Dendritic cell treated with granulocyte-macrophage colony-stimulating factor and Interleukin-4, amounts not matched to agents 40 ng/mL and 50 ng/mL, for 4 days (primary cell): Measurements from ENCODE around the gene MN1.

Experiments used
- H3K27ac Mint-ChIP-seq: one replicate; pipeline ENCODE4 v1.8.0; 2022; ENCODE audit warnings: mild to moderate bottlenecking, mixed read lengths
- H3K27me3 Mint-ChIP-seq: one replicate; pipeline ENCODE4 v1.8.0; 2022; ENCODE audit warnings: mild to moderate bottlenecking, mixed read lengths
- H3K36me3 Mint-ChIP-seq: one replicate; pipeline ENCODE4 v1.8.0; 2022; ENCODE audit warnings: low read depth, mixed read lengths
- H3K4me1 Mint-ChIP-seq: one replicate; pipeline ENCODE4 v1.8.0; 2022; ENCODE audit warnings: low read depth, mixed read lengths
- H3K4me3 Mint-ChIP-seq: one replicate; pipeline ENCODE4 v1.8.0; 2022; ENCODE audit warnings: mild to moderate bottlenecking, moderate library complexity, mixed read lengths
- H3K9me3 Mint-ChIP-seq: one replicate; pipeline ENCODE4 v1.8.0; 2022; ENCODE audit warnings: mixed read lengths
- intact Hi-C: fragments of 100-400 bp; cut with micrococcal nuclease; formaldehyde crosslinking; loops from one replicate; pipeline ENCODE4 v1.15.0; 2022

MN1 gene

GRCh38 chr22:27799827-27800249, 1.7 kb downstream of the MN1 start:
- intact Hi-C loops, result loop anchor here (10.0 kb wide), 1 partner anchor 965 kb away; no protein-coding TSS in a partner anchor
- no peak overlapping the region for H3K4me3 Mint-ChIP-seq
- H3K36me3 Mint-ChIP-seq, result peaks cover 6% of the 10 kb centered on the region
- H3K27me3 Mint-ChIP-seq, result peaks cover 41% of the 10 kb centered on the region
- H3K9me3 Mint-ChIP-seq, result no peaks in the 10 kb centered on the region
- peaks cover 44% of the 10 kb centered on the region for H3K4me1 Mint-ChIP-seq
- H3K27ac Mint-ChIP-seq, result no peak overlapping the region

GRCh38 chr22:27799015-27799826, 2.3 kb downstream of the MN1 start:
- H3K9me3 Mint-ChIP-seq, result no peaks in the 10 kb centered on the region
- no peak overlapping the region for H3K27ac Mint-ChIP-seq
- no peak overlapping the region for H3K4me3 Mint-ChIP-seq
- intact Hi-C loops, result no loop called here
- peaks cover 34% of the 10 kb centered on the region for H3K27me3 Mint-ChIP-seq
- H3K36me3 Mint-ChIP-seq, result peaks cover 6% of the 10 kb centered on the region
- peaks cover 39% of the 10 kb centered on the region for H3K4me1 Mint-ChIP-seq

GRCh38 chr22:27798511-27799014, 3.0 kb downstream of the MN1 start:
- intact Hi-C loops, result no loop called here
- H3K27ac Mint-ChIP-seq, result no peak overlapping the region
- no peaks in the 10 kb centered on the region for H3K9me3 Mint-ChIP-seq
- H3K4me3 Mint-ChIP-seq, result no peak overlapping the region
- H3K27me3 Mint-ChIP-seq, result peaks cover 30% of the 10 kb centered on the region
- H3K4me1 Mint-ChIP-seq, result peaks cover 35% of the 10 kb centered on the region
- peaks cover 6% of the 10 kb centered on the region for H3K36me3 Mint-ChIP-seq

- Mint-ChIP-seq H3K27ac (no peak overlapping the region), H3K9me3 (no peaks in the 10 kb centered on the region), H3K27me3 (peaks cover 25% of the 10 kb centered on the region), H3K36me3 (peaks cover 6% of the 10 kb centered on the region), H3K4me3 (no peak overlapping the region), H3K4me1 (peaks cover 31% of the 10 kb centered on the region)
- intact Hi-C loops, result no loop called here
These were observed 3.8 kb downstream of the MN1 start for GRCh38 chr22:27797520-27798391.

- Mint-ChIP-seq H3K27me3 (peaks cover 17% of the 10 kb centered on the region), H3K4me3 (no peak overlapping the region), H3K27ac (no peak overlapping the region), H3K36me3 (peaks cover 6% of the 10 kb centered on the region), H3K9me3 (no peaks in the 10 kb centered on the region), H3K4me1 (peaks cover 23% of the 10 kb centered on the region)
- intact Hi-C loops, result no loop called here
These were observed 4.6 kb downstream of the MN1 start for GRCh38 chr22:27796829-27797519.

GRCh38 chr22:27795696-27796517, 5.6 kb downstream of the MN1 start:
- H3K27ac Mint-ChIP-seq, result no peak overlapping the region
- no peaks in the 10 kb centered on the region for H3K36me3 Mint-ChIP-seq
- peaks cover 23% of the 10 kb centered on the region for H3K4me1 Mint-ChIP-seq
- no peaks in the 10 kb centered on the region for H3K9me3 Mint-ChIP-seq
- intact Hi-C loops, result no loop called here
- H3K27me3 Mint-ChIP-seq, result peaks cover 11% of the 10 kb centered on the region
- no peak overlapping the region for H3K4me3 Mint-ChIP-seq

GRCh38 chr22:27795053-27795452, 6.5 kb downstream of the MN1 start:
- Mint-ChIP-seq H3K27ac (no peak overlapping the region), H3K9me3 (no peaks in the 10 kb centered on the region), H3K36me3 (no peaks in the 10 kb centered on the region), H3K27me3 (peaks cover 4% of the 10 kb centered on the region), H3K4me3 (no peak overlapping the region), H3K4me1 (peaks cover 16% of the 10 kb centered on the region)
- intact Hi-C loops, result no loop called here

- Mint-ChIP-seq H3K4me1 (peaks cover 16% of the 10 kb centered on the region), H3K9me3 (no peaks in the 10 kb centered on the region), H3K36me3 (no peaks in the 10 kb centered on the region), H3K4me3 (no peak overlapping the region), H3K27me3 (peaks cover 3% of the 10 kb centered on the region), H3K27ac (no peak overlapping the region)
- intact Hi-C loops, result no loop called here
These were observed 7.3 kb downstream of the MN1 start for GRCh38 chr22:27794226-27794625.

GRCh38 chr22:27793576-27793975, 8.0 kb downstream of the MN1 start:
- intact Hi-C loops, result no loop called here
- H3K4me1 Mint-ChIP-seq, result peaks cover 10% of the 10 kb centered on the region
- no peak overlapping the region for H3K4me3 Mint-ChIP-seq
- no peaks in the 10 kb centered on the region for H3K27me3 Mint-ChIP-seq
- H3K27ac Mint-ChIP-seq, result no peak overlapping the region
- H3K9me3 Mint-ChIP-seq, result no peaks in the 10 kb centered on the region
- no peaks in the 10 kb centered on the region for H3K36me3 Mint-ChIP-seq

GRCh38 chr22:27792452-27793161, 8.9 kb downstream of the MN1 start:
- H3K9me3 Mint-ChIP-seq, result no peaks in the 10 kb centered on the region
- no peak overlapping the region for H3K4me3 Mint-ChIP-seq
- H3K36me3 Mint-ChIP-seq, result no peaks in the 10 kb centered on the region
- intact Hi-C loops, result no loop called here
- H3K27ac Mint-ChIP-seq, result no peak overlapping the region
- H3K27me3 Mint-ChIP-seq, result peaks cover 2% of the 10 kb centered on the region
- peaks cover 10% of the 10 kb centered on the region for H3K4me1 Mint-ChIP-seq

GRCh38 chr22:27791859-27792241, 9.7 kb downstream of the MN1 start:
- Mint-ChIP-seq H3K4me1 (peaks cover 10% of the 10 kb centered on the region), H3K36me3 (no peaks in the 10 kb centered on the region), H3K27ac (no peak overlapping the region), H3K27me3 (peaks cover 2% of the 10 kb centered on the region), H3K9me3 (no peaks in the 10 kb centered on the region), H3K4me3 (no peak overlapping the region)
- intact Hi-C loops, result no loop called here

GRCh38 chr22:27791159-27791858, 10.2 kb downstream of the MN1 start:
- H3K36me3 Mint-ChIP-seq, result no peaks in the 10 kb centered on the region
- no peak overlapping the region for H3K27ac Mint-ChIP-seq
- H3K27me3 Mint-ChIP-seq, result peaks cover 7% of the 10 kb centered on the region
- intact Hi-C loops, result no loop called here
- no peaks in the 10 kb centered on the region for H3K9me3 Mint-ChIP-seq
- H3K4me1 Mint-ChIP-seq, result peaks cover 10% of the 10 kb centered on the region
- no peak overlapping the region for H3K4me3 Mint-ChIP-seq
